Stimulated activated CD8-positive, alpha-beta memory T cell treated with anti-CD3 and anti-CD28 coated beads, Interleukin-4, amount 100 ng/mL, for 1 hour (primary cell): Measurements from ENCODE around the gene HNRNPA2B1.
A peak's percentile ranks its signal among the peaks of the same experiment; 100 is the strongest.
"Not testable (repeated sequence)": the region's sequence is repeated elsewhere in the genome, so short reads cannot be mapped to it uniquely, and the experiment has no call there.

ENCODE experiments used
- DNase-seq, 2 donors: peaks; one replicate each; pipeline ENCODE4 v3.0.0-alpha.2; 2020; ENCODE audit warnings: low read depth in 2 of 2, low spot score in 1 of 2

HNRNPA2B1 gene

GRCh38 chr7:26166684-26167266, 33.8 kb downstream of the HNRNPA2B1 start:
- DNase-seq = no peak

- no peak for DNase-seq
Measured at GRCh38 chr7:26165950-26166683, 34.4 kb downstream of the HNRNPA2B1 start.

- not testable (repeated sequence) for DNase-seq
Measured at GRCh38 chr7:26163804-26164203, 36.7 kb downstream of the HNRNPA2B1 start.

GRCh38 chr7:26162431-26162830, 38.1 kb downstream of the HNRNPA2B1 start:
- no peak for DNase-seq

- DNase-seq = no peak
Measured at GRCh38 chr7:26160896-26161295, 39.6 kb downstream of the HNRNPA2B1 start.

- no peak for DNase-seq
Measured at GRCh38 chr7:26159243-26159642, 41.3 kb downstream of the HNRNPA2B1 start.

- no peak for DNase-seq
Measured at GRCh38 chr7:26157520-26158105, 42.9 kb downstream of the HNRNPA2B1 start.

- DNase-seq = no peak
Measured at GRCh38 chr7:26156451-26157420, 43.8 kb downstream of the HNRNPA2B1 start.

GRCh38 chr7:26155531-26156375, 44.8 kb downstream of the HNRNPA2B1 start:
- DNase-seq = no peak

- no peak for DNase-seq
Measured at GRCh38 chr7:26153823-26154783, 46.4 kb downstream of the HNRNPA2B1 start.

- no peak for DNase-seq
Measured at GRCh38 chr7:26153241-26153822, 47.2 kb downstream of the HNRNPA2B1 start.

GRCh38 chr7:26152782-26153240, 47.7 kb downstream of the HNRNPA2B1 start:
- not testable (repeated sequence) for DNase-seq

- peak; percentile 36 to 52 for DNase-seq
Measured at GRCh38 chr7:26151953-26152781, 48.4 kb downstream of the HNRNPA2B1 start, which contains the start of gene NFE2L3. TSS of gene NFE2L3 (plus strand) at chr7:26152198. CDS start at chr7:26152499, 301 bp downstream.

GRCh38 chr7:26151650-26151952, 48.9 kb downstream of the HNRNPA2B1 start:
- no peak for DNase-seq

- no peak for DNase-seq
Measured at GRCh38 chr7:26151096-26151495, 49.5 kb downstream of the HNRNPA2B1 start.

- no peak for DNase-seq
Measured at GRCh38 chr7:26149391-26149977, 51.1 kb downstream of the HNRNPA2B1 start.

- DNase-seq = not testable (repeated sequence)
Measured at GRCh38 chr7:26148307-26148700, 52.2 kb downstream of the HNRNPA2B1 start.
